Loucy (cell line): ENCODE results near the gene SNIP1.

Experiments
- H2AFZ ChIP-seq: fragments of 200-600 bp; sonication (generic); 2 replicates; pipeline ENCODE4 v1.6.0; 2016; ENCODE audit warnings: antibody characterized with exemption, mild to moderate bottlenecking, low read length, moderate library complexity
- H3F3A ChIP-seq: fragments of 200-600 bp; 2 replicates; pipeline ENCODE4 v1.6.0; 2016; ENCODE audit warnings: antibody characterized with exemption, low read depth, mild to moderate bottlenecking
- H3K27me3 ChIP-seq: fragments of 200-600 bp; sonication (generic); 2 replicates; pipeline ENCODE4 v1.6.1; 2014; ENCODE audit warnings: low read length, mild to moderate bottlenecking; ENCODE audit not compliant: insufficient read depth, poor library complexity, severe bottlenecking
- H3K36me3 ChIP-seq: fragments of 200-600 bp; sonication (generic); 2 replicates; pipeline ENCODE4 v1.6.1; 2016; ENCODE audit warnings: low read length; ENCODE audit not compliant: insufficient read depth
- H3K4me1 ChIP-seq: fragments of 200-600 bp; sonication (generic); 2 replicates; pipeline ENCODE4 v1.5.1; 2014; ENCODE audit warnings: low read length, mild to moderate bottlenecking; ENCODE audit not compliant: insufficient read depth, poor library complexity, severe bottlenecking
- H3K4me2 ChIP-seq: fragments of 200-600 bp; sonication (generic); 2 replicates; pipeline ENCODE4 v1.6.0; 2014; ENCODE audit warnings: antibody characterized with exemption, low read length, low read depth, mild to moderate bottlenecking; ENCODE audit not compliant: poor library complexity, severe bottlenecking
- H3K4me3 ChIP-seq: fragments of 200-600 bp; sonication (generic); 2 replicates; pipeline ENCODE4 v1.5.1; 2014; ENCODE audit warnings: low read length, mild to moderate bottlenecking, mixed read lengths; ENCODE audit not compliant: poor library complexity, severe bottlenecking
- H3K79me2 ChIP-seq: fragments of 200-600 bp; sonication (generic); 2 replicates; pipeline ENCODE4 v1.6.1; 2014; ENCODE audit warnings: low read length; ENCODE audit not compliant: insufficient read depth
- H3K9ac ChIP-seq: fragments of 200-600 bp; sonication (generic); 2 replicates; pipeline ENCODE4 v1.6.0; 2014; ENCODE audit warnings: mild to moderate bottlenecking, low read depth, low read length, moderate library complexity; ENCODE audit not compliant: poor library complexity, severe bottlenecking
- H3K9me2 ChIP-seq: fragments of 200-600 bp; sonication (generic); replicated peaks from 2 replicates; pipeline ENCODE4 v1.6.1; 2016; ENCODE audit warnings: low read depth, low read length, mixed read lengths
- H3K9me3 ChIP-seq: fragments of 200-600 bp; sonication (generic); 2 replicates; pipeline ENCODE4 v1.6.1; 2014; ENCODE audit warnings: mild to moderate bottlenecking, antibody characterized with exemption, low read length, low read depth; ENCODE audit not compliant: insufficient read depth
- H4K20me1 ChIP-seq: fragments of 200-600 bp; sonication (generic); 2 replicates; pipeline ENCODE4 v1.6.0; 2014; ENCODE audit warnings: antibody characterized with exemption, low read length, mild to moderate bottlenecking; ENCODE audit not compliant: insufficient read depth, poor library complexity, severe bottlenecking
- EZH2phosphoT487 ChIP-seq: fragments of 200-600 bp; IDR thresholded peaks from 2 replicates; pipeline ENCODE4 v1.6.1; 2018; ENCODE audit warnings: antibody characterized with exemption, mild to moderate bottlenecking, moderate library complexity, borderline replicate concordance
- TF ChIP-seq, protein P1 (sequence below): fragments of 200-600 bp; sonication (generic); conservative IDR thresholded peaks from 2 replicates; pipeline ENCODE4 v1.5.1; 2014; ENCODE audit warnings: mild to moderate bottlenecking, antibody characterized with exemption, low read length

The SNIP1 gene

GRCh38 chr1:37574834-37575480 lies 20.9 kb upstream of the SNIP1 start:
- Histone ChIP-seq H3K4me3 (no peak overlapping the region), H3K4me1 (no peaks in the 10 kb centered on the region), H3K27me3 (no peaks in the 10 kb centered on the region), H3F3A (no peaks in the 10 kb centered on the region), H3K9ac (no peak overlapping the region), H3K4me2 (no peak overlapping the region), H3K79me2 (no peaks in the 10 kb centered on the region), H2AFZ (no peak overlapping the region), H4K20me1 (no peaks in the 10 kb centered on the region), H3K9me3 (no peaks in the 10 kb centered on the region), H3K9me2 (no peaks in the 10 kb centered on the region), H3K36me3 (peaks cover 86% of the 10 kb centered on the region; the same call in 1 of the 2 replicates)
- no peak for TF ChIP-seq EZH2phosphoT487
- TF ChIP-seq, protein P1, sequence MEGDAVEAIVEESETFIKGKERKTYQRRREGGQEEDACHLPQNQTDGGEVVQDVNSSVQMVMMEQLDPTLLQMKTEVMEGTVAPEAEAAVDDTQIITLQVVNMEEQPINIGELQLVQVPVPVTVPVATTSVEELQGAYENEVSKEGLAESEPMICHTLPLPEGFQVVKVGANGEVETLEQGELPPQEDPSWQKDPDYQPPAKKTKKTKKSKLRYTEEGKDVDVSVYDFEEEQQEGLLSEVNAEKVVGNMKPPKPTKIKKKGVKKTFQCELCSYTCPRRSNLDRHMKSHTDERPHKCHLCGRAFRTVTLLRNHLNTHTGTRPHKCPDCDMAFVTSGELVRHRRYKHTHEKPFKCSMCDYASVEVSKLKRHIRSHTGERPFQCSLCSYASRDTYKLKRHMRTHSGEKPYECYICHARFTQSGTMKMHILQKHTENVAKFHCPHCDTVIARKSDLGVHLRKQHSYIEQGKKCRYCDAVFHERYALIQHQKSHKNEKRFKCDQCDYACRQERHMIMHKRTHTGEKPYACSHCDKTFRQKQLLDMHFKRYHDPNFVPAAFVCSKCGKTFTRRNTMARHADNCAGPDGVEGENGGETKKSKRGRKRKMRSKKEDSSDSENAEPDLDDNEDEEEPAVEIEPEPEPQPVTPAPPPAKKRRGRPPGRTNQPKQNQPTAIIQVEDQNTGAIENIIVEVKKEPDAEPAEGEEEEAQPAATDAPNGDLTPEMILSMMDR, result no peak

DNA sequence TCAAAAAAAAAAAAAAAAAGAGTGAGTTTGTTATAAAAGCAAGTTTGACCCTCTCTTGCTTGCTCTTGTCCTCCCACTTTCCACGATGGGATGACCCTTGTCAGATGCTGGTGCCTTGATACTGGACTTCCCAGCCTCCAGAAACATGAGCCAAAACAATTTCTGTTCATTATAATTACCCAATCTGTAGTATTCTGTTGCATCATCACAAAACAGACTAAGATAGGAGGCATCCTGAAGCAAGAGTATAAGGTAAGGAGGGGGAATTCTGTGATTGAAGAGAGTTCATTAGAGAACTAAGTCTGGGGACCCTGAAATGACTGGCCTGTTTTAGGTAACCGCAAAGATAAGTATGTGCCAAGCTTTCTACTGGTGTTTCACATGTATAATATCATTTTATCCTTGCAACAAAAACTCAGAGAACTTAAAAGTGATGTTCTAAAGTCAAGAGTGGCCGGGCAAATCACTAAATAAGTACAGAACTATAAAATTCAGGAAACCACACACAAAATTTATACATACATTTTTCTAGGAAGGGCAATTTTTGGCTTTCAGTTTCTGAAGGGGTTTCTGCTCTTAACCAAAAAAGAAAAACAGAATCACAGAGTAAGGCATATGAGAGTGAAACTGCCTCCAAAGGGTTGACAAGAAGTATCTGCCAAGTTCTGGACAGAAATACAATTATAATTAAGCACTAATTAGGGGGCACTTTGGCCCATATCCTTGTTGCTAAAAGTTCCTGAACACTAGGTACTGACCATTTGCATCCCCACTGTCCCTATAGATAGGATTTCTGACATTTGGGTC lies 16.6 kb upstream of the SNIP1 start:
- Histone ChIP-seq H3K9me3 (no peaks in the 10 kb centered on the region), H3F3A (no peaks in the 10 kb centered on the region), H3K4me1 (no peaks in the 10 kb centered on the region), H3K4me3 (no peak overlapping the region), H3K79me2 (no peaks in the 10 kb centered on the region), H3K36me3 (peaks cover 94% of the 10 kb centered on the region; the same call in 1 of the 2 replicates), H3K4me2 (no peak overlapping the region), H4K20me1 (no peaks in the 10 kb centered on the region), H3K9me2 (no peaks in the 10 kb centered on the region), H3K9ac (no peak overlapping the region), H3K27me3 (no peaks in the 10 kb centered on the region), H2AFZ (no peak overlapping the region)
- TF ChIP-seq EZH2phosphoT487, result no peak
- TF ChIP-seq, protein P1, result no peak

- Histone ChIP-seq H3K4me2 (no peak overlapping the region), H3K4me3 (no peak overlapping the region), H3K9me2 (no peaks in the 10 kb centered on the region), H3K9ac (no peak overlapping the region), H4K20me1 (no peaks in the 10 kb centered on the region), H2AFZ (no peak overlapping the region), H3K27me3 (no peaks in the 10 kb centered on the region), H3F3A (no peaks in the 10 kb centered on the region), H3K79me2 (no peaks in the 10 kb centered on the region), H3K4me1 (no peaks in the 10 kb centered on the region), H3K9me3 (no peaks in the 10 kb centered on the region), H3K36me3 (peaks cover 70% of the 10 kb centered on the region; the same call in 1 of the 2 replicates)
- TF ChIP-seq, protein P1, result no peak
- no peak for TF ChIP-seq EZH2phosphoT487
Observed at GRCh38 chr1:37567023-37567422, 12.9 kb upstream of the SNIP1 start.
